GM18861 (cell line): ENCODE data around the gene APOA4.

Experiments
- ATAC-seq: cut with Tn5 transposase; IDR thresholded peaks from one replicate; pipeline ENCODE4 v1.9.1; 2021; ENCODE audit not compliant: unreplicated experiment

The APOA4 gene

GRCh38 chr11:116831790-116832349 lies 8.8 kb upstream of the APOA4 start:
- ATAC-seq, result no peak

- no peak for ATAC-seq
These were observed 7.2 kb upstream of the APOA4 start for GRCh38 chr11:116830184-116830912.

- no peak for ATAC-seq
These were observed 6.5 kb upstream of the APOA4 start, which contains the start of gene APOC3 for GRCh38 chr11:116829525-116830183. Gene APOC3 (plus strand): TSS chr11:116829907. CDS start chr11:116830583, 676 bp downstream.

GRCh38 chr11:116828632-116829524 lies 5.8 kb upstream of the APOA4 start:
- ATAC-seq, result no peak

GRCh38 chr11:116827461-116827860 lies 4.4 kb upstream of the APOA4 start:
- ATAC-seq, result no peak

- ATAC-seq, result no peak
These were observed 3.8 kb upstream of the APOA4 start for GRCh38 chr11:116826751-116827431.

- ATAC-seq, result no peak
These were observed 3.0 kb upstream of the APOA4 start for GRCh38 chr11:116825854-116826750.

GRCh38 chr11:116825434-116825833 lies 2.3 kb upstream of the APOA4 start:
- ATAC-seq, result no peak

- ATAC-seq, result no peak
These were observed 529 bp downstream of the APOA4 start for GRCh38 chr11:116822575-116822974.

- ATAC-seq, result no peak
These were observed 1.8 kb downstream of the APOA4 start for GRCh38 chr11:116821050-116821918.

- ATAC-seq, result no peak
These were observed 4.1 kb downstream of the APOA4 start for GRCh38 chr11:116819049-116819448.

- ATAC-seq, result no peak
These were observed 8.6 kb downstream of the APOA4 start for GRCh38 chr11:116814502-116814901.

GRCh38 chr11:116813781-116814471 lies 9.2 kb downstream of the APOA4 start:
- no peak for ATAC-seq

GRCh38 chr11:116813170-116813569 lies 9.9 kb downstream of the APOA4 start:
- no peak for ATAC-seq

GRCh38 chr11:116812109-116812508 lies 11.0 kb downstream of the APOA4 start:
- no peak for ATAC-seq

GRCh38 chr11:116811194-116811593 lies 11.9 kb downstream of the APOA4 start:
- no peak for ATAC-seq

GRCh38 chr11:116808262-116809175 lies 14.6 kb downstream of the APOA4 start:
- no peak for ATAC-seq
